DMS79 treated with DMSO at 0.1 percent for 48 hours (cell line): ENCODE results near the gene DMD.

Experiments
- DNase-seq: peaks from one replicate; lab custom pipeline; 2025; lab: John Stamatoyannopoulos, UW

The DMD gene

GRCh38 chrX:33041141-33041540 is 170.2 kb downstream of the DMD start:
- no peak for DNase-seq

DNA sequence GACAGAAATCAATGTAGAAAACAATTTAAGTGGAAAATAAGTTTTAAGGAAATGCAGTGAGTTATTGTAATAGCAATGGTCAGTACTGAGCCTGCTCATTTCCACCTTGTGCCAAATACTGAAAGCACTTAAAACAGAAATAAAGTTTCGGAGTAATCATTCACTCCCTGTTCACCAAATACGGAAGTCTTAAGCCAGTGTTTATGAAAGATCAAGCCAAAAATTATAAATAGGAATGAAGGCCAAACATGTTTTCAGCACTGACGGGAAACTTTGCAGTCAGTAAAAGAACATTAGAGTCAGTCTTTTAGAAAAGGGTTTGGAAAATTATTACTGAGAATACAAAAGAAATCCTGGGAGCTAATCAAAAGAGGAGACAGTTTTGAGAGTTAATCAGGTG is 178.6 kb downstream of the DMD start:
- no peak for DNase-seq

GRCh38 chrX:33014949-33015348 is 196.4 kb downstream of the DMD start:
- DNase-seq = no peak

DNA sequence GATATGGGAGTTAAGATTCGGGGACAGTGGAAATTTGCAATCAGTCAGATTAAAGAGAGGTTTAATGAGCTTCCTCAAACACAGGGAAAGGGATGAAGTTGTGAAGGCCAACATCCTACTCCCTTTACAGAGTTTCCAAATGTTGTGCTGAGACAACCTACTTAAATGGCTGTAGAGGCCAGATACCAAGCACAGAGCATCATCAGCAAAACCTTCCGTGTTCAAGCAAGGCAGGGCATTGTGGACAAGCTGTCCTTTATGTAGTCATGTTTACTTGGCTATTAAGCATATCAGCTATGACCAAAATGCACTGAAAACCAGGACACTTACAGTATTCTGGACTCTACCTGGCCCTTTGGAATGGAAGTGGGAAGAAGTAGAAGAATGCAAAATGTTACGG is 197.3 kb downstream of the DMD start:
- DNase-seq = no peak

- DNase-seq = no peak
These were observed 210.2 kb downstream of the DMD start for GRCh38 chrX:33001107-33001506.

- DNase-seq = no peak
These were observed 212.6 kb downstream of the DMD start for GRCh38 chrX:32998776-32999175.

- no peak for DNase-seq
These were observed 215.9 kb downstream of the DMD start for GRCh38 chrX:32995427-32995826.

DNA sequence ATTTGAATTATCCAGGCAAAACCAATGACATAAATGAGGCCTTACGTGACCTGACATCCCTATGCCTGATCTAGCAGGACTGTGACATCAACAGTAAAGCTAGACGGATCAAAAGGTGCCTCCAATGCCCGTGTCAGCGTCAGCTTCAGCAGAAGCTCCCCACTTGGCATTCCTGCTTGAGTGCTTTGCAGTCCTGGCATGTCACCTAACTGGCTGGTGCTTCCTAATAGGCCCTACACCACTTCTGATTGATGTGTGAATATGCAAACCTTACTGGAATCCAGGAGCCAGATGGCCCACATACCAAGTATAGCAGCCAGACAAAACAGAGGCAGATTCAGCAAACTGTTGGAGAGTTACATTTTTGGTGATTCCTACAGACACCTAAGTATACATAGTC is 224.2 kb downstream of the DMD start:
- no peak for DNase-seq

- no peak for DNase-seq
These were observed 225.8 kb downstream of the DMD start for GRCh38 chrX:32985544-32985943.

DNA sequence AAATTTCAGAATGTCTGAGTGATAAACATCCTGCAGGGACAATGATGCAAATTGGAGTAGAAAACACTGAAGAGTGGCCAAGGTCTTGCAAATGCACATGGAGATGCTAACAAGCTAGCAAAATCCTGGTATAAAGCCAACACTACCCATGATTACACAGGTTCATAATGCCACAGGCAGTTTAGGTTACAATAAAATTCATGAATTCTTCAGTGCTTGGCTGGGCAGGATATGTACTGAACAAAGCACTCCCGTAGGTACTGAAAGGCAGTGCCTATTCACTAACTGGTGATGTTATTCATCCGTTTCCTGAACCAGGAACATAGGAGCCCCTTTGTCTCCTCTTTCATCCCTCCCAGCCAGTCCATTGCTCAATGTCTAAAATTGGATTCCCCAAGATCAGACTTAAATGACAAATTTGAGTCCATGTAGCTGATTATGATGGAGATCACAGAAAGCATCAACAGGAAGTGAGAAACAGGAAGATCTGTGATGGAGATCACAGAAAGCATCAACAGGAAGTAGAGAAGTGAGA is 244.5 kb downstream of the DMD start:
- DNase-seq = no peak

DNA sequence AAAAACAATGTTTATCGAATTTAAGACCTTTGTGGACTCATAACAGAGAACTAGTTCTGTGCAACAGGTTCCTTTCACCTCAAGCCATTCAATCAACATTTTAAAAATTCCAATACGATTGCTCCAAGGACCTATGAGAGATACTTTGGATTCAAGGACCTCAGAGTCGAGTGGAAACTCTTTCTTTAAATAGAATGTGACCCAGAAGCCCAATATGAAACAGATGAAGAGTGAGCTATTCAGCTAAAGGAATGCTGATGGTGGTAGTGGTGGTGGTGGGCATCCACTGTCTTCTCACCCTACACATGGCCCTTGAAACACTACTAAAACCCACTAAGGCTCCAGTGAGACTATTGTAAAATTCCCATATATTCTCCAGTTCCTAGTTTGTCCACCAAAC is 257.2 kb downstream of the DMD start:
- no peak for DNase-seq

- DNase-seq = no peak
These were observed 263.2 kb downstream of the DMD start for GRCh38 chrX:32948130-32948529.

GRCh38 chrX:32937043-32937442 is 274.3 kb downstream of the DMD start:
- no peak for DNase-seq

DNA sequence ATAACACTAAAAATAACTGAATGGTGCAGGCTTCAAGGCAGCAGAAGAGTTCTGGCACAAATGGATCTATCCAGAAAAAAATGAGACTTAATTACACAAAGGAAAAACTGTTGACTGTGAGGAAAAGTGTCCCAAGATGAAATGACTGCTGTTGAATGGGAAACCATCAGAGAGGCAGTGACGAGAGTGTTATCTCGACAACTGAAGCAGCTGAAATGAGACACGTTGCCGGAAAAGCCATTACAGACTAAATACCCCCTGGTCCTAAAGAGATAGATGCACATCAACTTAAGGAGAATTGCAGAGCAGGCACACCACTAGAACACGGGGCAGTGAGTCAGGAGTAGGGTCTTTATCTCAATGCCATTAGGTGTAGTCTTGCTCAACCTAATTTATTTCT is 277.8 kb downstream of the DMD start:
- no peak for DNase-seq

DNA sequence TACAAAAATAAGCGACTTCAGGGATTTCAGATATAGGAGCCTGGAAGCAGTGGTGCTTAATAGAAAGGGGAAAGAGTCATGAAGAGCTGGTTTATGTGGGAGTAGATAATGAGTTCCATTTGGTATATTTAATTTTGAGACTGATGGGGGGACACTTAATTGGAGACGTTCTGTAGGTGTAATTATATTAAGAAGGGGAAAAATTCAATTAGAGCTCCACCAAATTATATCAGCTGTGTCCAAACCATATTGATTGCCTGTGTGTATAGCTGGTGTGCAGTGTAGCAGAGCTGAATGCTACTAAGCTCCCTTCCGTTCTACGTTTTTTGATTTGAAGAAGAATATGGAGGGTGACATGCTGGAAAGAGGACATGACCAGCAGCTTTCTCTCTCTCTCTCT is 282.3 kb downstream of the DMD start:
- DNase-seq = no peak

GRCh38 chrX:32896088-32896487 is 315.3 kb downstream of the DMD start:
- DNase-seq = no peak

GRCh38 chrX:32894679-32895078 is 316.7 kb downstream of the DMD start:
- no peak for DNase-seq

DNA sequence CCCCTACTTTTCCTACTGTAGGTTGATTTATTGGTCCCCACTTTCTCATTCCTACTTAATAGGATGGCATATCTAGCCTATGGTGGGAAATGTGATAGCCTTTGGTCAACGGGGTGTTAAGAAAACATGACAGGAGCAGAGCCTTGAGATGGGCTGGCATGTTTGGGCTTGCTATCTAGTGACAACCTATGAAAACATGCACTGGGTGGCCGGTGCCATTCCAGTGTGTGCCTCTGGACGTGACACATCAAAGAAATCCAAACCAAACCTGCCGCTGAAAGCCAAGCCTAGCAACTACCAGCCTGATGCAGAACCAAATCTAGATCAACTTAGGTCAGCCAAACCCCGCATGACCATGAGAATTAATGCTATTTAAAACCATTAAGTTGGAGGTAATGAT is 317.6 kb downstream of the DMD start:
- no peak for DNase-seq

DNA sequence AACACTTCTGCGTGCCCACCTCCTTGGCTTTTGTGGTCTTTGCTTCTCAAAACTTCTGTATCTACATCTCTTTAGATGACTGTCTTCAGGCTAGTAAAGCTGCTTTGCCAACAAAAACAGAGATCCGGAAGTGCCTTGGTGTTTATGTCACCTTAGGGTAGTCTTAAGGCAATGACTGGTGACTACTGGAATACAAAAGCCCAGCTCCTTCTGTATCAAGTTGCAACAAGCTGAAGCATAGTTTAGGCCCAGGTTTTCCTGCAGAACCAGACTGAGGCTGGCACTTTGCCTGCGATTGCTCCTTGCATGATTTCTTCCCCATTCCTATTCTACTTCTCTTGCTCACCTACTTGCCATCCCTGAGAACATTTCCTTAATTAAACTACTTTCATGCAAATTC is 333.8 kb downstream of the DMD start:
- no peak for DNase-seq

DNA sequence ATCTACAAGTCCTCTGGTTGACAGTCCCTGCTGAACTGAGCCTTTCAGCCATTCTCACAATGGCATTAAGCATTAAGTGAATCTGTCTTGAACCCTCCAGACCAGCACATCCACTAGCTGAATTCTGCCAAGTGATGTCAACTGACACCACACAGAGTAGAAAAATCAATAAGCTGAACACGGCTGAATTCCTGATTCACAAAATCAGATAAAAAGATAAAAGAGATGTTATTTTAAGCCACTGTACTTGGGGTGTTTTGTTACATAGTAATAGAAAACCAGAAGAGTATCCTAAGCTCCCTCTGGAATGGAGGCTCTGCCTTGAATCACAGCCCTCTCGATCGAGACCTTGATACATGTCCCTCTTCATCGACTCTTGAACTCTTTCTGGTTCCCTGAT is 336.5 kb downstream of the DMD start:
- DNase-seq = no peak

GRCh38 chrX:32873786-32874185 is 337.6 kb downstream of the DMD start:
- no peak for DNase-seq

DNA sequence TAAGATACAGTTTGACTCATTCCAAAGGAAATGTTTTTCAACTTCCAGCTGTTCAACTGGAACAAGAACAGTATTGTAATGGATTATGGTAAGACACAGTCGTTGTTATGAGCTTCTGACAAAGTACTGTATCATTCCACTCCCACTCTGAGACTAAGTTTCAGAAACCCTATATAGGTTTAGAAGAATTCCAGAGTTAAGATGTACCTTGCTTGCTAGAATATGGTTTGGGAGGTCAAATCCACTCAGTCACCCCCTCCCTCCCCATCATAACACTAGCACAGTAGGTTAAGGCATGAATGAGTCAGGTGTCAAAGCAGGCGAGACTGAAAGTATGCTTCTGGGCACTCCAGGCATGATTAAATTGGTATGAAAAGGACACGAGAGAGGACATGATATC is 339.7 kb downstream of the DMD start:
- no peak for DNase-seq

GRCh38 chrX:32868524-32868895 is 342.8 kb downstream of the DMD start:
- no peak for DNase-seq

GRCh38 chrX:32867781-32868523 is 343.4 kb downstream of the DMD start:
- no peak for DNase-seq
